GM12865 (cell line): Measurements from ENCODE around the gene PRUNE2.
"Not testable (repeated sequence)": the region's sequence is repeated elsewhere in the genome, so short reads cannot be mapped to it uniquely, and the experiment has no call there.

Experiments used
- DNase-seq: peaks from one replicate; pipeline ENCODE4 v3.0.0; 2010; ENCODE audit warnings: low read depth
- H3K4me3 ChIP-seq: 2 replicates; pipeline ENCODE4 v1.5.1; 2011; ENCODE audit warnings: mild to moderate bottlenecking, low read depth, low read length, control low read depth
- TF ChIP-seq, protein P1 (sequence below): IDR thresholded peaks from 2 replicates; pipeline ENCODE4 v1.5.1; 2011; ENCODE audit warnings: low read length, control low read depth, low read depth, inconsistent platforms; ENCODE audit not compliant: insufficient read depth; ENCODE audit errors: missing control alignments

PRUNE2 gene

GRCh38 chr9:76600007-76600615 lies 305.8 kb downstream of the PRUNE2 start:
- DNase-seq = no peak
- TF ChIP-seq, protein P1, sequence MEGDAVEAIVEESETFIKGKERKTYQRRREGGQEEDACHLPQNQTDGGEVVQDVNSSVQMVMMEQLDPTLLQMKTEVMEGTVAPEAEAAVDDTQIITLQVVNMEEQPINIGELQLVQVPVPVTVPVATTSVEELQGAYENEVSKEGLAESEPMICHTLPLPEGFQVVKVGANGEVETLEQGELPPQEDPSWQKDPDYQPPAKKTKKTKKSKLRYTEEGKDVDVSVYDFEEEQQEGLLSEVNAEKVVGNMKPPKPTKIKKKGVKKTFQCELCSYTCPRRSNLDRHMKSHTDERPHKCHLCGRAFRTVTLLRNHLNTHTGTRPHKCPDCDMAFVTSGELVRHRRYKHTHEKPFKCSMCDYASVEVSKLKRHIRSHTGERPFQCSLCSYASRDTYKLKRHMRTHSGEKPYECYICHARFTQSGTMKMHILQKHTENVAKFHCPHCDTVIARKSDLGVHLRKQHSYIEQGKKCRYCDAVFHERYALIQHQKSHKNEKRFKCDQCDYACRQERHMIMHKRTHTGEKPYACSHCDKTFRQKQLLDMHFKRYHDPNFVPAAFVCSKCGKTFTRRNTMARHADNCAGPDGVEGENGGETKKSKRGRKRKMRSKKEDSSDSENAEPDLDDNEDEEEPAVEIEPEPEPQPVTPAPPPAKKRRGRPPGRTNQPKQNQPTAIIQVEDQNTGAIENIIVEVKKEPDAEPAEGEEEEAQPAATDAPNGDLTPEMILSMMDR = no peak
- no peak overlapping the region for H3K4me3 ChIP-seq

DNA sequence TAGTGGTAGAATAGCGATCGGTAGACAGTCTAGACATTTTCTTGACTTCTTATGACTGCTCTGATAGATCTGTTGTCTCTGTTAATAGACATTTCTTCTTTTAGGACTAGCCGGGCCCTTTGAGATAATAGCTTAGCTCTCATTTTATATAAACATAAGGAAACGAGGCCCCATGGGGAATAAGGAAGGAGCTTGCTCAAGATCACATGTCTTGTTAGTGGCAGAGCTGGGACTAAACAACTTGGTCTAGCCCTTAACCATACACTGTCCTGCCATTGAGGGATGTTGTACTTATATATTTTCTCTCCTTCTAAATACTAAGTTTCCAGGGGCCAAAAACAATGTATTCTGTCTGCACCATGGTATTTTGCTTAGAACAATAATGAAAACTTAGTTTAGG lies 306.9 kb downstream of the PRUNE2 start:
- TF ChIP-seq, protein P1 = no peak
- no peak overlapping the region for H3K4me3 ChIP-seq
- no peak for DNase-seq

DNA sequence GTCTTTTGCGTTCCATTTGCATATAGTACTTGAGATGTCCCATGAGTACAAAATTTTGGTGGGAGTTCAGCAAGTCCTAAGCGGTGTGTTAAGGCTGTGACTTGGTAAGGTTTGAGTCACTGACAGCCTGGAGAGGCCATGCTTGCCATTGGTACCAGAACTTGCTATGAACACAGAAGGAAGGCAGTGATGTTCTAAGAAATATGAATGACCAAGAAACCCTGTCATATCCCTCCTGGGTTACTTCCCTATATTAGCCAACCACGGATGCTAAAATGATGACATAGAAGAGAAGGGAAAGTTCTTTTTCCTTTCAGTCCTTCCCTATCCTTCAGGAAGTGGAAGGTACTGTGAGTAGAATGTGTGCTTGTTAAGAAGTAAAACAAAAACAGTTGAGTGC lies 310.3 kb downstream of the PRUNE2 start:
- DNase-seq = no peak
- TF ChIP-seq, protein P1 = no peak
- H3K4me3 ChIP-seq = no peak overlapping the region

GRCh38 chr9:76594764-76595424 lies 311.0 kb downstream of the PRUNE2 start:
- TF ChIP-seq, protein P1 = no peak
- DNase-seq = no peak
- no peak overlapping the region for H3K4me3 ChIP-seq

GRCh38 chr9:76593961-76594735 lies 311.8 kb downstream of the PRUNE2 start:
- not testable (repeated sequence) for H3K4me3 ChIP-seq

GRCh38 chr9:76592974-76593347 lies 313.0 kb downstream of the PRUNE2 start:
- TF ChIP-seq, protein P1 = no peak
- H3K4me3 ChIP-seq = no peak overlapping the region

More at GRCh38 chr9:76593961-76594735, 311.8 kb downstream of the PRUNE2 start:
- DNase-seq = not testable (repeated sequence)

More at GRCh38 chr9:76592974-76593347, 313.0 kb downstream of the PRUNE2 start:
- no peak for DNase-seq
